H9 (cell line): ENCODE measurements around the gene CHAC2. TPM values are rescaled to one million over a fixed set of nuclear protein-coding genes. Genes with fewer than 3 reads are reported as not detected.

ENCODE experiments used
- DNase-seq: peaks from one replicate; pipeline ENCODE4 v3.0.0-alpha.2; 2017
- H2AFZ ChIP-seq: one replicate; pipeline ENCODE4 v1.6.1; 2013; ENCODE audit warnings: mild to moderate bottlenecking, low read length, control low read depth, moderate library complexity
- H2AK5ac ChIP-seq: 2 replicates; pipeline ENCODE4 v1.6.1; 2013; ENCODE audit warnings: low read length, control low read depth, mixed read lengths; ENCODE audit not compliant: insufficient read length
- H2BK120ac ChIP-seq: one replicate; pipeline ENCODE4 v1.6.1; 2013; ENCODE audit warnings: low read depth, mild to moderate bottlenecking, low read length, control low read depth, inconsistent platforms; ENCODE audit not compliant: poor library complexity, severe bottlenecking
- H2BK12ac ChIP-seq: 2 replicates; pipeline ENCODE4 v1.6.1; 2013; ENCODE audit warnings: low read length, control low read depth, mixed read lengths, low read depth; ENCODE audit not compliant: insufficient read length
- H2BK15ac ChIP-seq: 2 replicates; pipeline ENCODE4 v1.6.1; 2013; ENCODE audit warnings: low read depth, low read length, control low read depth
- H2BK20ac ChIP-seq: one replicate; pipeline ENCODE4 v1.6.1; 2013; ENCODE audit warnings: low read depth, mild to moderate bottlenecking, low read length, control low read depth, inconsistent platforms; ENCODE audit not compliant: poor library complexity, severe bottlenecking
- H2BK5ac ChIP-seq: 2 replicates; pipeline ENCODE4 v1.6.1; 2013; ENCODE audit warnings: low read length, control low read depth, mixed read lengths; ENCODE audit not compliant: insufficient read length
- H3K14ac ChIP-seq: 2 replicates; pipeline ENCODE4 v1.6.1; 2013; ENCODE audit warnings: low read length, control low read depth; ENCODE audit not compliant: insufficient read depth
- H3K18ac ChIP-seq: 2 replicates; pipeline ENCODE4 v1.6.1; 2013; ENCODE audit warnings: low read depth, mild to moderate bottlenecking, mixed read lengths, low read length, control low read depth; ENCODE audit not compliant: insufficient read length
- H3K23ac ChIP-seq: 2 replicates; pipeline ENCODE4 v1.6.1; 2013; ENCODE audit warnings: low read length, control low read depth, mixed read lengths, low read depth; ENCODE audit not compliant: insufficient read length
- H3K23me2 ChIP-seq: 2 replicates; pipeline ENCODE4 v1.6.1; 2013; ENCODE audit warnings: low read depth, mild to moderate bottlenecking, mixed read lengths, low read length, control low read depth; ENCODE audit not compliant: insufficient read length, poor library complexity, severe bottlenecking
- H3K27ac ChIP-seq: 2 replicates; pipeline ENCODE4 v1.5.1; 2013; ENCODE audit warnings: low read length, control low read depth, mixed read lengths, low read depth; ENCODE audit not compliant: insufficient read length
- H3K27me3 ChIP-seq: 2 replicates; pipeline ENCODE4 v1.6.1; 2013; ENCODE audit warnings: low read length, control low read depth, inconsistent platforms; ENCODE audit not compliant: insufficient read depth
- H3K4ac ChIP-seq: 2 replicates; pipeline ENCODE4 v1.6.1; 2013; ENCODE audit warnings: low read depth, mild to moderate bottlenecking, control low read depth, inconsistent platforms, low read length, moderate library complexity
- H3K4me1 ChIP-seq: 2 replicates; pipeline ENCODE4 v1.6.1; 2013; ENCODE audit warnings: low read length, control low read depth, inconsistent platforms; ENCODE audit not compliant: insufficient read depth
- H3K4me2 ChIP-seq: 2 replicates; pipeline ENCODE4 v1.6.1; 2013; ENCODE audit warnings: low read length, control low read depth, mixed read lengths; ENCODE audit not compliant: insufficient read length, insufficient read depth
- H3K56ac ChIP-seq: 2 replicates; pipeline ENCODE4 v1.6.1; 2013; ENCODE audit warnings: low read depth, mild to moderate bottlenecking, mixed read lengths, low read length, control low read depth; ENCODE audit not compliant: insufficient read length
- H3K79me1 ChIP-seq: 2 replicates; pipeline ENCODE4 v1.6.1; 2013; ENCODE audit warnings: low read depth, mild to moderate bottlenecking, moderate library complexity, low read length, control low read depth, inconsistent platforms; ENCODE audit not compliant: insufficient read depth, poor library complexity, severe bottlenecking
- H3K79me2 ChIP-seq: 2 replicates; pipeline ENCODE4 v1.6.1; 2013; ENCODE audit warnings: low read length, control low read depth, inconsistent platforms; ENCODE audit not compliant: insufficient read depth
- H3K9ac ChIP-seq: 2 replicates; pipeline ENCODE4 v1.6.1; 2013; ENCODE audit warnings: low read length, control low read depth, mixed read lengths; ENCODE audit not compliant: insufficient read length; ENCODE audit errors: extremely low read depth
- H3K9me3 ChIP-seq: one replicate; pipeline ENCODE4 v1.6.1; 2013; ENCODE audit warnings: low read depth, low read length, inconsistent platforms; ENCODE audit not compliant: control insufficient read depth
- H3T11ph ChIP-seq: one replicate; pipeline ENCODE4 v1.6.1; 2013; ENCODE audit warnings: mild to moderate bottlenecking, low read length, control low read depth, inconsistent platforms
- H4K20me1 ChIP-seq: one replicate; pipeline ENCODE4 v1.6.1; 2013; ENCODE audit not compliant: control insufficient read depth, insufficient read length, insufficient read depth
- H4K5ac ChIP-seq: 2 replicates; pipeline ENCODE4 v1.6.1; 2013; ENCODE audit warnings: low read depth, mild to moderate bottlenecking, mixed read lengths, low read length, control low read depth; ENCODE audit not compliant: insufficient read length
- H4K8ac ChIP-seq: replicated peaks from 2 replicates; pipeline ENCODE4 v1.6.1; 2013; ENCODE audit warnings: low read length, control low read depth, mixed read lengths, low read depth; ENCODE audit not compliant: insufficient read length
- H4K91ac ChIP-seq: 2 replicates; pipeline ENCODE4 v1.6.1; 2013; ENCODE audit warnings: low read depth, mild to moderate bottlenecking, moderate library complexity, mixed read lengths, low read length, control low read depth; ENCODE audit not compliant: insufficient read length
- H3K27ac Mint-ChIP-seq, 3 experiments: 2 replicates in 2 of 3; 3 replicates in 1 of 3; pipeline ENCODE4 v1.8.0; 2020 to 2021; ENCODE audit warnings: mixed read lengths in 3 of 3, mild to moderate bottlenecking in 1 of 3, moderate library complexity in 1 of 3
- H3K27me3 Mint-ChIP-seq: 2 replicates; pipeline ENCODE4 v1.8.0; 2021; ENCODE audit warnings: low read depth, mild to moderate bottlenecking, moderate library complexity, mixed read lengths
- H3K36me3 Mint-ChIP-seq, 3 experiments: 2 replicates in 2 of 3; 3 replicates in 1 of 3; pipeline ENCODE4 v1.8.0; 2020 to 2021; ENCODE audit warnings: low read depth in 3 of 3, mixed read lengths in 3 of 3; ENCODE audit not compliant: insufficient read depth in 1 of 3
- H3K4me1 Mint-ChIP-seq, 2 experiments: 2 replicates each; pipeline ENCODE4 v1.8.0; 2020; ENCODE audit warnings: mixed read lengths in 2 of 2
- H3K4me3 Mint-ChIP-seq, 2 experiments: 2 replicates in 1 of 2; 3 replicates in 1 of 2; pipeline ENCODE4 v1.8.0; 2020 to 2021; ENCODE audit warnings: mild to moderate bottlenecking in 2 of 2, mixed read lengths in 2 of 2, moderate library complexity in 1 of 2
- H3K9me3 Mint-ChIP-seq, 2 experiments: 2 replicates in 1 of 2; 3 replicates in 1 of 2; pipeline ENCODE4 v1.8.0; 2020; ENCODE audit warnings: mild to moderate bottlenecking in 2 of 2, mixed read lengths in 2 of 2, moderate library complexity in 1 of 2
- WGBS: extraction: QIAGEN DNeasy Blood & Tissue Kit; methylation state at CpG from one replicate; pipeline ENCODE4 v1.1.7; 2013; ENCODE audit warnings: missing lambda C conversion rate, low lambda C conversion rate, mixed read lengths; ENCODE audit not compliant: insufficient read length; ENCODE audit errors: extremely low coverage; 5-methylcytosine and 5-hydroxymethylcytosine counted together
- total RNA-seq: library from RNA; stranded (reverse); gene quantifications from 2 replicates; pipeline ENCODE4 v1.2.1, GENCODE V29; 2021
- TF ChIP-seq, protein P1 (sequence below): fragments of 200-600 bp; sonication (generic); conservative IDR thresholded peaks from 3 replicates; pipeline ENCODE4 v1.8.0; 2021; ENCODE audit warnings: antibody characterized with exemption, mild to moderate bottlenecking

The CHAC2 gene
- total RNA-seq, 1 experiment from 2014 or later: 11.3 TPM

DNA sequence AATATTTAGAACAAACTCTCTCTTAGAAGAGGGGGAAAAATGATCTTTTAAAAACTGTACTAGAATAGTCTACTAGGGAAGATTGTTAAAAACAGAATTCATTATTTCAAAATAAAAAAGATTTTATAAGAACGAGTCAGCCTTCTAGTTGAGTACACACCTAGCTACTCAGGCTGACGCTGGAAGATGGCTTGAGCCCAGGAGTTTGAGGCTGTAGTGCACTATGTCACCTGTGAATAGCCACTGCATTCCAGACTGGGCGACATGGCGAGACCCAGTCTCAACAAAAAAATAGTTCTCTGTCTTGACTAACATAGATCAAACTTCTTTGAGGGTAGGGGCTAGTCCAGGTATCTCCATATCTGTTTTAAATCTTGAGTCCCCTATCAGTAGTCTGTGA, 53.1 kb downstream of the CHAC2 start:
- no peak overlapping the region for H4K91ac ChIP-seq
- no peak overlapping the region for H4K5ac ChIP-seq
- H2BK20ac ChIP-seq: no peak overlapping the region
- H3K27me3 Mint-ChIP-seq: no peaks in the 10 kb centered on the region
- H3K36me3 Mint-ChIP-seq: peaks cover 0 to 16% (median 7%) of the 10 kb centered on the region in 3 experiments; a peak in 5 of 7 replicates
- TF ChIP-seq, protein P1, sequence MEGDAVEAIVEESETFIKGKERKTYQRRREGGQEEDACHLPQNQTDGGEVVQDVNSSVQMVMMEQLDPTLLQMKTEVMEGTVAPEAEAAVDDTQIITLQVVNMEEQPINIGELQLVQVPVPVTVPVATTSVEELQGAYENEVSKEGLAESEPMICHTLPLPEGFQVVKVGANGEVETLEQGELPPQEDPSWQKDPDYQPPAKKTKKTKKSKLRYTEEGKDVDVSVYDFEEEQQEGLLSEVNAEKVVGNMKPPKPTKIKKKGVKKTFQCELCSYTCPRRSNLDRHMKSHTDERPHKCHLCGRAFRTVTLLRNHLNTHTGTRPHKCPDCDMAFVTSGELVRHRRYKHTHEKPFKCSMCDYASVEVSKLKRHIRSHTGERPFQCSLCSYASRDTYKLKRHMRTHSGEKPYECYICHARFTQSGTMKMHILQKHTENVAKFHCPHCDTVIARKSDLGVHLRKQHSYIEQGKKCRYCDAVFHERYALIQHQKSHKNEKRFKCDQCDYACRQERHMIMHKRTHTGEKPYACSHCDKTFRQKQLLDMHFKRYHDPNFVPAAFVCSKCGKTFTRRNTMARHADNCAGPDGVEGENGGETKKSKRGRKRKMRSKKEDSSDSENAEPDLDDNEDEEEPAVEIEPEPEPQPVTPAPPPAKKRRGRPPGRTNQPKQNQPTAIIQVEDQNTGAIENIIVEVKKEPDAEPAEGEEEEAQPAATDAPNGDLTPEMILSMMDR: no peak
- H2AFZ ChIP-seq: no peak overlapping the region
- no peak overlapping the region for H2BK15ac ChIP-seq
- H4K8ac ChIP-seq: no peak overlapping the region
- H3K79me1 ChIP-seq: no peaks in the 10 kb centered on the region
- H3K27ac ChIP-seq: no peak overlapping the region
- no CpG with 5 or more reads among the region's 4 CpGs for WGBS
- H2BK120ac ChIP-seq: no peak overlapping the region
- H3K9me3 ChIP-seq: no peaks in the 10 kb centered on the region
- H3K23ac ChIP-seq: no peak overlapping the region
- no peaks in the 10 kb centered on the region for H3K27me3 ChIP-seq
- H3K27ac Mint-ChIP-seq: no peak overlapping the region
- DNase-seq: no peak
- H3K9ac ChIP-seq: no peak overlapping the region
- H3K56ac ChIP-seq: no peak overlapping the region
- no peak overlapping the region for H2BK5ac ChIP-seq
- H3K4me3 Mint-ChIP-seq: no peak overlapping the region
- H3K4me2 ChIP-seq: no peak overlapping the region
- no peaks in the 10 kb centered on the region for H4K20me1 ChIP-seq
- no peaks in the 10 kb centered on the region for H3K79me2 ChIP-seq
- H3K23me2 ChIP-seq: no peaks in the 10 kb centered on the region
- H3K18ac ChIP-seq: no peak overlapping the region
- no peak overlapping the region for H3T11ph ChIP-seq
- no peaks in the 10 kb centered on the region for H3K9me3 Mint-ChIP-seq
- no peak overlapping the region for H2BK12ac ChIP-seq
- no peak overlapping the region for H3K14ac ChIP-seq
- H3K4me1 Mint-ChIP-seq: peaks cover 1 to 7% of the 10 kb centered on the region in 2 experiments; a peak in 3 of 4 replicates
- no peak overlapping the region for H3K4ac ChIP-seq
- no peaks in the 10 kb centered on the region for H3K4me1 ChIP-seq
- H2AK5ac ChIP-seq: no peak overlapping the region
